Right lobe of liver (tissue), 6 donors: ENCODE measurements around the gene LCNL1. TPM values are rescaled to one million over a fixed set of nuclear protein-coding genes. Genes with fewer than 3 reads are reported as not detected.

Experiments
- ATAC-seq, 4 donors: fragments of 200-7000 bp; cut with Tn5 transposase; one replicate each; pipeline ENCODE4 v1.9.1; 2020; ENCODE audit warnings: mild to moderate bottlenecking in 4 of 4, moderate library complexity in 4 of 4
- DNase-seq, 3 donors: peaks; one replicate each; pipeline ENCODE4 v3.0.0-alpha.2; 2020
- H3K27ac ChIP-seq, 3 donors: fragments of 200-600 bp; one replicate each; pipeline ENCODE4 v1.8.0; 2022
- H3K27me3 ChIP-seq, 2 donors: fragments of 200-600 bp; one replicate each; pipeline ENCODE4 v1.8.0; 2022
- H3K36me3 ChIP-seq, 4 donors: fragments of 200-600 bp; sonication (generic) in 1 of 4; one replicate each; pipeline versions ENCODE4 v1.5.1 to v1.8.0; 2017 to 2022; ENCODE audit warnings: control low read depth in 1 of 4
- H3K4me1 ChIP-seq, 4 donors: fragments of 200-600 bp; sonication (generic) in 1 of 4; one replicate each; pipeline versions ENCODE4 v1.5.1 to v1.8.0; 2017 to 2022; ENCODE audit warnings: control low read depth in 1 of 4
- H3K4me3 ChIP-seq, 3 donors: fragments of 200-600 bp; one replicate each; pipeline ENCODE4 v1.8.0; 2022
- H3K9me3 ChIP-seq, 4 donors: fragments of 200-600 bp; sonication (generic) in 1 of 4; one replicate each; pipeline versions ENCODE4 v1.5.1 to v1.8.0; 2017 to 2022; ENCODE audit warnings: control low read depth in 1 of 4
- CTCF ChIP-seq, 4 donors: fragments of 200-600 bp in 3 of 4; fragments of 450-650 bp in 1 of 4; IDR thresholded peaks; one replicate each; pipeline versions ENCODE4 v1.5.1 to v1.8.0; 2016 to 2022; ENCODE audit warnings: antibody characterized with exemption in 4 of 4, mild to moderate bottlenecking in 2 of 4
- POLR2A ChIP-seq: fragments of 450-650 bp; IDR thresholded peaks from one replicate; pipeline ENCODE4 v1.6.1; 2017; ENCODE audit warnings: antibody characterized with exemption, mild to moderate bottlenecking
- WGBS: methylation state at CpG from one replicate; pipeline ENCODE4 v1.1.6; 2018; ENCODE audit warnings: low coverage, low lambda C conversion rate; ENCODE audit not compliant: insufficient coverage; ENCODE audit errors: missing lambda C conversion rate; 5-methylcytosine and 5-hydroxymethylcytosine counted together
- intact Hi-C, 2 donors: fragments of 100-400 bp; cut with DNase I; formaldehyde crosslinking; loops; one replicate each; pipeline versions ENCODE4 v1.11.2 to v1.14.1; 2022
- total RNA-seq, 6 experiments: library from RNA; depleted of rRNA in 2 of 6; stranded (reverse); fragments of >200 nt in 2 of 6; fragmentation: NEBNext Ultra II Directional in 3 of 6; extraction: Animal tissue kit (Norgen Biotek cat#: 25700) in 3 of 6; gene quantifications; one replicate each; pipeline versions ENCODE4 v1.1.0 to v1.2.4, GENCODE V29; 2016 to 2023
- donor health status: DM: no; HTN: yes; CAD: no.
- donor health status: DM: no; HTN: no; CAD: no.
- donor health status: DM: no; HTN: no; CAD: no.
- donor health status: DM: no; HTN: yes; CAD: no.
- donor health status: DM: no; HTN: yes; CAD: no.

Gene LCNL1
- total RNA-seq, 6 experiments from 2014 or later: not detected

- intact Hi-C loops: loop anchor here in 1 of 2 donors (10.0 kb wide), 2 partner anchors 61 to 89 kb away; partner anchors contain the start of genes FUT7 and TRAF2
- Histone ChIP-seq H3K4me1 (peaks cover 0 to 39% (median 18%) of the 10 kb centered on the region in 4 donors), H3K27me3 (no peaks in the 10 kb centered on the region), H3K36me3 (peaks cover 6 to 21% (median 19%) of the 10 kb centered on the region in 4 donors), H3K9me3 (no peaks in the 10 kb centered on the region), H3K4me3 (peak overlapping the region; percentile 58 to 94 (median 75)), H3K27ac (peak overlapping the region; percentile 86 to 98 (median 89))
- no peak for TF ChIP-seq CTCF (IDR thresholded peaks at IDR 0.05)
- peak; percentile 18 for TF ChIP-seq POLR2A
- ATAC-seq: no peak
- WGBS: 24% methylated on average over 4 of the region's 30 CpGs
- DNase-seq: peak in 2 of 3 donors; percentile 62 to 64
Observed at GRCh38 chr9:136945333-136946227, 37.2 kb upstream of the LCNL1 start.

- Histone ChIP-seq H3K4me1 (peaks cover 0 to 34% (median 15%) of the 10 kb centered on the region in 4 donors), H3K9me3 (no peaks in the 10 kb centered on the region), H3K4me3 (peak overlapping the region; percentile 58 to 94 (median 75)), H3K27me3 (no peaks in the 10 kb centered on the region), H3K27ac (peak overlapping the region; percentile 86 to 98 (median 89)), H3K36me3 (peaks cover 6 to 13% (median 11%) of the 10 kb centered on the region in 4 donors)
- ATAC-seq: no peak
- DNase-seq: peak; percentile 34 to 71 (median 62)
- 8% methylated on average over 2 of the region's 27 CpGs for WGBS
- intact Hi-C loops: loop anchor here in 1 of 2 donors (10.0 kb wide), 2 partner anchors 62 to 88 kb away; partner anchors contain the start of genes FUT7 and TRAF2
- TF ChIP-seq CTCF (IDR thresholded peaks at IDR 0.05) (no peak), POLR2A (no peak)
Observed at GRCh38 chr9:136946228-136947027, 36.4 kb upstream of the LCNL1 start.

GRCh38 chr9:136947028-136947891, 35.5 kb upstream of the LCNL1 start:
- no peak for ATAC-seq
- 26% methylated on average over 4 of the region's 26 CpGs for WGBS

More at GRCh38 chr9:136947028-136947891, 35.5 kb upstream of the LCNL1 start:
- TF ChIP-seq CTCF (IDR thresholded peaks at IDR 0.05) (no peak), POLR2A (peak; percentile 20)
- no peaks in the 10 kb centered on the region for H3K27me3 ChIP-seq
- intact Hi-C loops: loop anchor here in 1 of 2 donors (10.0 kb wide), 2 partner anchors 62 to 88 kb away; partner anchors contain the start of genes FUT7 and TRAF2
- H3K36me3 ChIP-seq: peaks cover 3 to 4% (median 4%) of the 10 kb centered on the region in 4 donors
- peaks cover 0 to 31% (median 15%) of the 10 kb centered on the region in 4 donors for H3K4me1 ChIP-seq
- H3K4me3 ChIP-seq: peak overlapping the region; percentile 58 to 94 (median 75)
- peak overlapping the region; percentile 86 to 98 (median 89) for H3K27ac ChIP-seq
- H3K9me3 ChIP-seq: no peaks in the 10 kb centered on the region
- DNase-seq: peak; percentile 49 to 79 (median 63)
